GM13977 (cell line): ENCODE measurements around the gene NOLC1.
A peak's percentile ranks its signal among the peaks of the same experiment; 100 is the strongest.

ENCODE experiments used
- DNase-seq: peaks from one replicate; pipeline ENCODE4 v3.0.0; 2012; ENCODE audit warnings: low spot score
- CTCF ChIP-seq: IDR thresholded peaks from 2 replicates; pipeline ENCODE4 v1.5.1; 2012; ENCODE audit warnings: mild to moderate bottlenecking, control low read depth; ENCODE audit not compliant: insufficient read depth; ENCODE audit errors: extremely low read depth, missing control alignments
- in situ Hi-C: fragments of 300-500 bp; cut with MboI; formaldehyde crosslinking; loops from one replicate; pipeline ENCODE4 v1.12.0; 2022; ENCODE audit warnings: low sequenced_read_pairs, low pct_unique_long_range_greater_than_20kb, mixed read lengths, inconsistent platforms; ENCODE audit not compliant: unreplicated experiment

Gene NOLC1

GRCh38 chr10:102118867-102119266 lies 33.3 kb upstream of the NOLC1 start:
- in situ Hi-C loops = no loop called here
- DNase-seq = no peak

GRCh38 chr10:102119417-102120141 lies 32.6 kb upstream of the NOLC1 start:
- DNase-seq = peak; percentile 89
- in situ Hi-C loops = no loop called here
- TF ChIP-seq CTCF = no peak

More at GRCh38 chr10:102118867-102119266, 33.3 kb upstream of the NOLC1 start:
- TF ChIP-seq CTCF = no peak

DNA sequence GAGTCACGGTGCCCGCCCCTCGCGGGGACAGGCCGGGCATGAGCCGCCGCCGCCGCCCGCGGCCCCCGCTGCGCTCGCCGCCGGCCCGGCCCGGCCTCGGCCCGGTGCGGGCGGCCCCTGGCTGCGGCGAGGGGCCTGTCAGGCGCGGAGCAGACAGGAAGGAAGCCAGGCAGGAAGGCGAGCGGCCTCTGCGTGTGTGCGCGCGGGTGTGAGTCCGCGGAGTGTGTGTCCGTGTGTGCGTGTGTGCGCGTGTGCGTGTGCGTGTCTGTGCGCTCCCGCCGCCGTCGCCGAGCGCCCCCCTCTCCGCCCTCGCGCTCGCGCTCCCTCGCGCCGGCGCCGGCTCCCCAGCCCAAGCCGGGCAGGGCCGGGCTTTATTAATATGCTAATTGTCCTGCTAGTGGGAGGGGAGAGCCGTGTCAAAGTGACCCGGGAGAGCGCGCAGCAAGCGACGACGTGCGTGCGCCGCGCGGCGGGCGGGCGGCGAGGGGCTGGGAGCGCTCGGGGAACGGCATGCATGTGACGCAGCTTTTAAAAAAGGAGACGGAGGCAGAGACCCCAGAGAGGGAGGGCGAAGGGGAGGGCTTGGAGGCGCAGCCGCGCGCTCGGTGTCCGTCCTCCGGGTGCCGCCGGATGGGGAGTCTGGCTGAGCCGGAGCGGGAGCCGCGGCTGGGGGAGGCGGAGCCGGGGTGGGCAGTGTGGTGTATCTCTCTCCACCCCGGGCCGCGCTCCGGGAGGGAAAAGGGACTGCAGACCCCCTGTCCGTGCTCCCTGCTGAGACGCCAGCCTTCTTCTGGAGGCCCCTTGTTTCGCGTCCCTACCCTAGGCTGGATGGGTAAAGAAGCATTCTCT lies 31.8 kb upstream of the NOLC1 start, which contains the start of gene LDB1:
TSS of gene LDB1 (minus strand) at position 227 of the 849 bp plus-strand sequence. CDS start 258 bp downstream, outside the sequence.
- DNase-seq = peak; percentile 92
- in situ Hi-C loops = no loop called here
- TF ChIP-seq CTCF = no peak

- in situ Hi-C loops = no loop called here
- no peak for DNase-seq
- TF ChIP-seq CTCF = no peak
Measured at GRCh38 chr10:102120991-102121738, 31.0 kb upstream of the NOLC1 start.

DNA sequence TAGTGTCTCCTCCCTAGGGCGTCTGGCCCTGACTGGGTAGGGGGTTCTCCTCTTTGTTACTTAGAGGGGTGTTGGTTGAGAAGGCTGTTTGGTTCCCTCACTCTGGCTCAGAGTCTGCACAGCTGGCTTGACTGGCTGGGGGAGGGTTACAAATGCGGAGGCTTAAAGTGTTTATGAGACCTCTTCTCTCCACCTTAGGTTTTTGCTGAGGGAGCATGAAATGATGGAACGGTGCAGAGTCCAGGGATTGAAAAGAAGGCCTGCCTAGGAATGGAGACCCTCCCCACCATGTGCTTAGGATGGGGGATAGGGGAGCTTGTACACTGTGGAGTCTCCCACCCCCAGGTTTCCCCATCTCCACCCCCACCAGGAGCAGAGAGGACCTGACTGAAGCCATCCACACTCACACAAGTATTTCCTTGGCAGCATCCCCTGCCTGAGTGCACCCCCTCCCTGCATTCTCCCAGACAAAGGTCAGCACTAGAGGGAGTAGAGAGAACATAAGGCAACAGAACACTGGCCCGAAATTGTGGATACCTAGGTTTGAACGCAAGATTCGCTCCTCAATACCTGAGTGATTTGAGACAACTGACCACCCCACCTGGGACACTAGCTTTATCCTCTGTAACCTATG lies 30.3 kb upstream of the NOLC1 start:
- no peak for DNase-seq
- in situ Hi-C loops = no loop called here
- no peak for TF ChIP-seq CTCF

DNA sequence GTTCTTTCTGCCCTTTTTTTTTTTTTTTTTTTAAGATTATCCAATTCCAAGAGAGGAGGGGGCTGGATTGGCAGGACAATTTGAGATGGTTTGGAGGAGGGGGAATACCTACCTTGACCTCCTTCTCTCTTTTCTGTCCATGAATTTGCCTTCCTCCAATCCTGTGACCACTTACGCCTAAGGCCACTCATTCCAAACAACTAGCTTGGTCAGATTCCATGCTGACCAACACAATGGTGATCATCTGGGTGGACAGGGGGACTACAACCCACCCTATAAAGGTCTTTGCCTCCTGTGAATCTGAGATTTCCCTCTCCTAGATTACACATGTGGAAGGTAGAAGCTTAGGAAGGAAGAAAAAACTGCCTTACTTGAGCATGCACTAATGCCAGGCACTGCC lies 29.7 kb upstream of the NOLC1 start:
- TF ChIP-seq CTCF = no peak
- in situ Hi-C loops = no loop called here
- no peak for DNase-seq
